ENCODE measurements around the gene TAS1R2.
"Not testable (repeated sequence)": the region's sequence is repeated elsewhere in the genome, so short reads cannot be mapped to it uniquely, and the experiment has no call there.

The TAS1R2 gene

DNA sequence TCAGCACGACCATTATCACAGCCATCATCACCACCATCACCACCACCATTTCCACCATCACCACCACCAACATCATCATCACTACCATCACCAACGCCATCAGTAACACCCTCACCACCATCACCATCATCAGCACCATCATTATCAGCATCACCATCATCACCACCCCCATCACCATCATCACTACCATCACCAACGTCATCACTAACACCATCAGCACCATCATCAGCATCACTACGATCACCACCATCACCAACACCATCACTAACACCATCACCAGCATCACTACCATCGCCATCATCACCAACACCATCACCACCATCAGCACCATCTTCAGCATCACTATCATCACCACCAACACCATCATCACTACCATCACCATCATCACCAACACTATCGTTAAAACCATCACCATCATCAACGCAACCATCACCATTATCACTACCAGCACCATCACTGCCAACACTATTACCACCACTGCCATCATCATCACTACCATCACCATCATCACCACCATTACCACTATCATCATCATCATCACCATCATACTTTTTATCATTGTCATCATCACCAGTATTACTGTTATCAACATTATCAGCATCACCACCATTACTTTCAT is 1.3 kb downstream of the TAS1R2 start:
- Mint-ChIP-seq H3K4me3 (no peak overlapping the region), H3K27ac (ENCODE audit: low read depth) (no peak overlapping the region), H3K27me3 (peaks cover 14% of the 10 kb centered on the region), H3K36me3 (ENCODE audit: insufficient read depth) (peaks cover 1% of the 10 kb centered on the region), H3K4me1 (no peaks in the 10 kb centered on the region), H3K9me3 (no peaks in the 10 kb centered on the region)
- DNase-seq (ENCODE audit: low spot score in 2 of 2): no peak
- ATAC-seq (replicated peaks; ENCODE audit: extremely low read depth, poor library complexity, severe bottlenecking): no peak

DNA sequence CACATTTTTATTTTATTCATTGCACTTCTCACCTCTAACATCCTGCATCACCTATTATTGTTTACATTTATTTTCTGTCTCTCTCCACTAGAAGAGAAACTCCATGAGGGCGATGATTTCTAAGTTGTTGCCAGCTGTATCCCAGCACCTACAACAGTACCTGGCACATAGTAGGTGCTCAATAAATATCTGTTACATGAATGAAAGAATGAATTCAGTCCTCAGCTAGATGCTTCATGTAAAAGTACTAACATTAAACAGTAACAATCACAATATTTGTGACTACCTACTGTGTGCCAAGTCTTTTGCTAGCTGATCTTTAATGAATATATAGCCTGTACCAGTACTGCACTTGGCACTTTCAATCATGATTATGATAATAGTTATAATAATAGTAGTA is 3.0 kb downstream of the TAS1R2 start:
- Mint-ChIP-seq H3K4me3 (no peak overlapping the region), H3K27me3 (peaks cover 14% of the 10 kb centered on the region), H3K36me3 (ENCODE audit: insufficient read depth) (peaks cover 1% of the 10 kb centered on the region), H3K4me1 (no peaks in the 10 kb centered on the region), H3K9me3 (no peaks in the 10 kb centered on the region), H3K27ac (ENCODE audit: low read depth) (no peak overlapping the region)
- ATAC-seq (replicated peaks; ENCODE audit: extremely low read depth, poor library complexity, severe bottlenecking): no peak
- no peak for DNase-seq (ENCODE audit: low spot score in 2 of 2)

DNA sequence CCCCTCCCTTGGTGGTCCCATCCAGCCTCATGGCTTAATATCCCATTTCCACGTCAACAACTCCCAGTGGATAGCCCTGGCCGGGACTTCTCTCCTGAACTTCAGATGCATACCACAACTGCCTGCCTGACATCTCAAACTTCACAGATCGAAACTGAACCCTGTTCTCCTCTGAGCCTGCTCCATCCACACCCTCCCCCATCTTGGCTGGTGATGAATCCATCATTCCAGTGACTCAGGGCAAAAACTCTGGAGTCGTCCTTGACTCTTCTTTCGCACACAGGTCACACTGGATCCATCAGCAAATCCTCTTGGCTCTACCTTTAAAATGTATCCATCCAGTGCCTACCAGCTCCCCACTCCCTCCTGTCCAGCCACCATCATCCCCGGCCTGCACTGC is 3.9 kb downstream of the TAS1R2 start:
- Mint-ChIP-seq H3K9me3 (no peaks in the 10 kb centered on the region), H3K4me1 (no peaks in the 10 kb centered on the region), H3K27ac (ENCODE audit: low read depth) (no peak overlapping the region), H3K36me3 (ENCODE audit: insufficient read depth) (peaks cover 1% of the 10 kb centered on the region), H3K27me3 (peaks cover 14% of the 10 kb centered on the region), H3K4me3 (no peak overlapping the region)
- ATAC-seq (replicated peaks; ENCODE audit: extremely low read depth, poor library complexity, severe bottlenecking) (no peak), DNase-seq (ENCODE audit: low spot score in 2 of 2) (no peak)

DNA sequence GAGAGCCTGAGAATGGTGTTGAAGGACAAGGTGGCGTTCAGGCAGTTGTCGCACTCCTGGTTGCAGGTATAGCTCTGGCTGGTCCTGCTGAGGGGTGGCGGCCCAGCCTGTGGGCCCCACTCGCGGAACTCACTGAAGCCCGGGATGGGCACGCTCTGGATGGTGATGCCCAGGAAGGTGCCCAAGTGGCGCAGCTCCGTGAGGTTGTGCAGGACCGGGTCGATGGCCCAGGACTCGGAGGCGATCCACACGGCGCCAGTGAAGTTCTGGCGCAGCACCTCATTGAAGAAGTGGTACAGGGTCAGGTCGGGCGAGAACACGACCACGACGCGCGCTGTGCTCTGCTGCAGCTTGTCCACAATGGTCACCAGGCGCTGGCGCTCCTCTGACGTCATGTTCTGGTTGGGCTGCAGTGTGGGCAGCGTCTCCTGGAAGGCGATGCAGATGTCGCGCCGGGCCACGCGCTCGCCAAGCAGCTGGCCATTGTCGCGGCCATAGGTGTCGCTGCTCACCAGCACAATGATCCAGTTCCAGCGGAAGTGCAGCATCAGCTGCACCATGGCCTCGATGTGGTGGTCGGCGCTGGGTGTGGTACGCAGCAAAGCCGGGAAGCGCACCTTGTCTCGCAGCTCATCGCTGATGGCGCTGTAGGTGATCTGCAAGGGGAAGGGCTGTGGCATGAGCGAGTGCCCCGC is 5.0 kb downstream of the TAS1R2 start:
- Mint-ChIP-seq H3K27ac (ENCODE audit: low read depth) (no peak overlapping the region), H3K4me3 (no peak overlapping the region), H3K9me3 (no peaks in the 10 kb centered on the region), H3K27me3 (peaks cover 14% of the 10 kb centered on the region), H3K36me3 (ENCODE audit: insufficient read depth) (peaks cover 1% of the 10 kb centered on the region), H3K4me1 (no peaks in the 10 kb centered on the region)
- ATAC-seq (replicated peaks; ENCODE audit: extremely low read depth, poor library complexity, severe bottlenecking) (no peak), DNase-seq (ENCODE audit: low spot score in 2 of 2) (no peak)

- Mint-ChIP-seq H3K36me3 (ENCODE audit: insufficient read depth) (no peaks in the 10 kb centered on the region), H3K27me3 (peaks cover 14% of the 10 kb centered on the region), H3K4me3 (no peak overlapping the region), H3K27ac (ENCODE audit: low read depth) (no peak overlapping the region), H3K9me3 (no peaks in the 10 kb centered on the region), H3K4me1 (no peaks in the 10 kb centered on the region)
- DNase-seq (ENCODE audit: low spot score in 2 of 2) (no peak), ATAC-seq (replicated peaks; ENCODE audit: extremely low read depth, poor library complexity, severe bottlenecking) (no peak)
These were observed 7.0 kb downstream of the TAS1R2 start for GRCh38 chr1:18852501-18852900.

GRCh38 chr1:18849261-18849711 is 10.2 kb downstream of the TAS1R2 start:
- Mint-ChIP-seq H3K36me3 (ENCODE audit: insufficient read depth) (no peaks in the 10 kb centered on the region), H3K4me1 (no peaks in the 10 kb centered on the region), H3K9me3 (no peaks in the 10 kb centered on the region), H3K27me3 (peaks cover 3% of the 10 kb centered on the region), H3K4me3 (no peak overlapping the region), H3K27ac (ENCODE audit: low read depth) (no peak overlapping the region)
- ATAC-seq (replicated peaks; ENCODE audit: extremely low read depth, poor library complexity, severe bottlenecking): no peak
- DNase-seq (ENCODE audit: low spot score in 2 of 2): no peak

DNA sequence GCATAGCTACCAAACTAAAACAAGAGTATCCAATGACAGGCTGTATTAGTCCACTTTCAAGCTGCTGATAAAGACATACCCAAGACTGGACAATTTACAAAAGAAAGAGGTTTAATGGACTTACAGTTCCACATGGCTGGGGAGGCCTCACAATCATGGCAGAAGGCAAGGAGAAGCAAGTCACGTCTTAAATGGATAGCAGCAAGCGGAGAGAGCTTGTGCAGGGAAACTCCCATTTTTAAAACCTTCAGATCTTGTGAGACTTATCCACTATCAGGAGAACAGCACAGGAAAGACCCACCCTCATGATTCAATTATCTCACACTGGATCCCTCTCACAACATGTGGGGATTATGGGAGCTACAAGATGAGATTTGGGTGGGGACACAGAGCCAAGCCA is 11.7 kb downstream of the TAS1R2 start:
- not testable (repeated sequence) for H3K27me3 Mint-ChIP-seq; ATAC-seq (replicated peaks; ENCODE audit: extremely low read depth, poor library complexity, severe bottlenecking); H3K27ac Mint-ChIP-seq (ENCODE audit: low read depth)

GRCh38 chr1:18840145-18840544 is 19.3 kb downstream of the TAS1R2 start:
- peaks cover 44% of the 10 kb centered on the region for H3K27me3 Mint-ChIP-seq
- no peak for DNase-seq (ENCODE audit: low spot score in 2 of 2)
- no peak overlapping the region for H3K27ac Mint-ChIP-seq (ENCODE audit: low read depth)
- no peaks in the 10 kb centered on the region for H3K36me3 Mint-ChIP-seq (ENCODE audit: insufficient read depth)
- H3K4me3 Mint-ChIP-seq: no peak overlapping the region
- no peak for ATAC-seq (replicated peaks; ENCODE audit: extremely low read depth, poor library complexity, severe bottlenecking)
- H3K4me1 Mint-ChIP-seq: no peaks in the 10 kb centered on the region
- H3K9me3 Mint-ChIP-seq: no peaks in the 10 kb centered on the region

More for the DNA sequence above, 11.7 kb downstream of the TAS1R2 start:
- H3K4me1 Mint-ChIP-seq; DNase-seq (ENCODE audit: low spot score in 2 of 2); H3K9me3 Mint-ChIP-seq; H3K4me3 Mint-ChIP-seq; H3K36me3 Mint-ChIP-seq (ENCODE audit: insufficient read depth): not testable (repeated sequence)

- no peak overlapping the region for H3K4me3 Mint-ChIP-seq
- no peaks in the 10 kb centered on the region for H3K4me1 Mint-ChIP-seq
- DNase-seq (ENCODE audit: low spot score in 2 of 2) (no peak), ATAC-seq (replicated peaks; ENCODE audit: extremely low read depth, poor library complexity, severe bottlenecking) (no peak)
- no peak overlapping the region for H3K27ac Mint-ChIP-seq (ENCODE audit: low read depth)
- H3K27me3 Mint-ChIP-seq: peaks cover 35% of the 10 kb centered on the region
- no peaks in the 10 kb centered on the region for H3K36me3 Mint-ChIP-seq (ENCODE audit: insufficient read depth)
- H3K9me3 Mint-ChIP-seq: no peaks in the 10 kb centered on the region
These were observed 22.8 kb downstream of the TAS1R2 start for GRCh38 chr1:18836654-18837053.

GRCh38 chr1:18832319-18832718 is 27.1 kb downstream of the TAS1R2 start:
- ATAC-seq (replicated peaks; ENCODE audit: extremely low read depth, poor library complexity, severe bottlenecking); H3K9me3 Mint-ChIP-seq; H3K27ac Mint-ChIP-seq (ENCODE audit: low read depth); DNase-seq (ENCODE audit: low spot score in 2 of 2); H3K4me3 Mint-ChIP-seq; H3K27me3 Mint-ChIP-seq; H3K36me3 Mint-ChIP-seq (ENCODE audit: insufficient read depth); H3K4me1 Mint-ChIP-seq: not testable (repeated sequence)

DNA sequence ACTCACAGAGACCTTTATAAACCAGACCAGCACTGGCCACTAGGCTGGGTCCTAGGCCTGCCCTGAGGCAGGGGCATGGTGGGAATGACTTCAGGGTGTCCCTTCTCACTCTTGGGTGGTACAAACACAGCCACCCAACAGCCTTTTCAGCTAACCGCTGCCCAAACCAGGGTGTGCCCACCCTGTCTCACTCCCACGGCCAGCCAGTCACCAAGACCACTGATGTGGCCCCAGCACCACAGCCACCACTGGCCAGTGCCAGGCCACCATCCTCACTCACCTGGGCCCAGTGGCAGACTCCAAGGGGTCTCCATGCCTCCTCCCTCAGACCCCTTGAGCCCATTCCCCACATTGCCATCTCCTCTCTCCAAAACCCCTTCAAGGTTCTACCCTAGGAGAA is 27.8 kb downstream of the TAS1R2 start:
- Mint-ChIP-seq H3K27me3 (no peaks in the 10 kb centered on the region), H3K36me3 (ENCODE audit: insufficient read depth) (peaks cover 1% of the 10 kb centered on the region), H3K27ac (ENCODE audit: low read depth) (no peak overlapping the region), H3K9me3 (no peaks in the 10 kb centered on the region), H3K4me1 (no peaks in the 10 kb centered on the region), H3K4me3 (no peak overlapping the region)
- DNase-seq (ENCODE audit: low spot score in 2 of 2) (no peak), ATAC-seq (replicated peaks; ENCODE audit: extremely low read depth, poor library complexity, severe bottlenecking) (no peak)

DNA sequence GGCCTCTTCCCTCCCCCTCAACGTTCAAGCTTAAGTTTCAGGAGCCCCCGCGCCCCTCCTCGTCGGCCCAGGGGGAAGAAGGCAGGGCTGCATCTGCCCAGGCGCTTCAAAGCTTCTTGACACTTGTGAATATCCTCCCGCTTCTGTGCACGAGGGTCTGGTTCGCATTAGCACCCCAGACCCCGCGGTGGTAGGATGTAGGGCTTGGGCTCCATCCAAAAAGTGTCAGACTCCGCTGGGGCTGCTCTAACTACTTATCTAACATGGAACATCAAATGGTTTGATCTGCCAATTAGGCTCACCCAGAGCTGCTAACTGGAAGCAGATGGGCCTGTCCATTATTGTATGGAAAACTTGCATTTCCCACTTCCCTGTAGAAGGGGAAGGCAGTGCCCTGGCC is 28.9 kb downstream of the TAS1R2 start:
- Mint-ChIP-seq H3K4me3 (no peak overlapping the region), H3K27me3 (no peaks in the 10 kb centered on the region), H3K27ac (ENCODE audit: low read depth) (no peak overlapping the region), H3K36me3 (ENCODE audit: insufficient read depth) (peaks cover 1% of the 10 kb centered on the region), H3K4me1 (no peaks in the 10 kb centered on the region), H3K9me3 (no peaks in the 10 kb centered on the region)
- ATAC-seq (replicated peaks; ENCODE audit: extremely low read depth, poor library complexity, severe bottlenecking) (no peak), DNase-seq (ENCODE audit: low spot score in 2 of 2) (no peak)

DNA sequence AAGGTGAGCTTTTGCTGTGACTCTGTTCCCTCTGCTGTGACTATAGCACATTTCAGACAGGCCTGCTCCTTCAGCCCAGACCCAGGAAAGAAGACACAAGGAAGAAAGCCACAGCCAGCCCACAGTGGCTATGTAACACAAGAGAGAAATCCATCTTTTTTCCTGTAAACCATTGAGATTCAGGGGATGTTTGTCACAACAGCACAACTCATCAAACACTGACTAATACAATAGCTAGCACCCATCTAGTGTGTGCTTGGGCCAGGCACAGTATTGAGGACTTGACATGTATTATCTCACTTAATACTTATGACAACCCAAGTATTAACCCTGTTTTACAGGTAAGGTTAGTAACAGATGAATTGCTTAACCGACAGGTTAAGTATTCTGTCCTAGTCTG is 29.8 kb downstream of the TAS1R2 start:
- ATAC-seq (replicated peaks; ENCODE audit: extremely low read depth, poor library complexity, severe bottlenecking): no peak
- H3K4me3 Mint-ChIP-seq: no peak overlapping the region
- no peak for DNase-seq (ENCODE audit: low spot score in 2 of 2)
- H3K36me3 Mint-ChIP-seq (ENCODE audit: insufficient read depth): peaks cover 3% of the 10 kb centered on the region
- no peaks in the 10 kb centered on the region for H3K9me3 Mint-ChIP-seq
- no peaks in the 10 kb centered on the region for H3K27me3 Mint-ChIP-seq
- H3K4me1 Mint-ChIP-seq: no peaks in the 10 kb centered on the region
- H3K27ac Mint-ChIP-seq (ENCODE audit: low read depth): no peak overlapping the region

All from central memory CD8-positive, alpha-beta T cell (primary cell).